ENCODE data around the gene DDIAS. TPM values are rescaled to one million over a fixed set of nuclear protein-coding genes. Genes with fewer than 3 reads are reported as not detected.

Gene DDIAS
- total RNA-seq, 1 donor from 2014 or later, result 0.58 TPM

- intact Hi-C loops (cut with micrococcal nuclease), result no loop called here
- Histone ChIP-seq H3K4me3 (no peak overlapping the region), H3K9me3 (replicated peaks) (no peaks in the 10 kb centered on the region), H3K36me3 (no peaks in the 10 kb centered on the region), H3K27me3 (ENCODE audit: low read depth) (no peaks in the 10 kb centered on the region), H3K27ac (replicated peaks) (no peak overlapping the region), H3K4me1 (no peaks in the 10 kb centered on the region)
- no peak for TF ChIP-seq CTCF (IDR thresholded peaks at IDR 0.05; ENCODE audit: borderline replicate concordance)
- DNase-seq, result no peak
Observed at GRCh38 chr11:82929121-82929520, 27.6 kb downstream of the DDIAS start.

GRCh38 chr11:82930229-82930628 lies 28.7 kb downstream of the DDIAS start:
- Histone ChIP-seq H3K27me3 (ENCODE audit: low read depth) (no peaks in the 10 kb centered on the region), H3K4me3 (no peak overlapping the region), H3K27ac (replicated peaks) (no peak overlapping the region), H3K36me3 (no peaks in the 10 kb centered on the region), H3K9me3 (replicated peaks) (no peaks in the 10 kb centered on the region), H3K4me1 (no peaks in the 10 kb centered on the region)
- TF ChIP-seq CTCF (IDR thresholded peaks at IDR 0.05; ENCODE audit: borderline replicate concordance), result no peak
- DNase-seq, result no peak
- intact Hi-C loops (cut with micrococcal nuclease), result no loop called here

DNA sequence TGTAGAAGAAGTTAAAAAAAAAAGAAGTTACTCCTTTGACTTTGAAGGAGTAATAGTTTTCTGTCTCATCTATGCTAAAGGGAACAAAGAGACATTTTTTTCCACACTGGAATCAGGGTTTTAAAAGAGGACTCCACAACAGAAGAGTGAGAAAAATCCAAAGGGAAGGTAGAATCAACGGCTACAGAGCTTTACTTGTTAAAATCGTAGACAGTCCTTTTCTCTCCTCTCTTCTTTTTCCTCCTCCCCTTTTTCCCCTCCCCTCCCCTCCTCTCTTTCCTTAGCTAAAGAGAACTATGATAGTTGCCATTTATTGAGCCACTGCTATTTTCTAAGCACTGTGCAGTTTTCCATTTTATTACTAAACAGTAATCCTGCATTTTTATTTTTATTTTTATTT lies 29.2 kb downstream of the DDIAS start:
- intact Hi-C loops (cut with micrococcal nuclease), result no loop called here
- H3K9me3 ChIP-seq (replicated peaks), result no peaks in the 10 kb centered on the region

GRCh38 chr11:82932564-82932963 lies 31.0 kb downstream of the DDIAS start:
- Histone ChIP-seq H3K27me3 (ENCODE audit: low read depth) (no peaks in the 10 kb centered on the region), H3K4me1 (no peaks in the 10 kb centered on the region), H3K36me3 (no peaks in the 10 kb centered on the region), H3K9me3 (replicated peaks) (no peaks in the 10 kb centered on the region), H3K27ac (replicated peaks) (no peak overlapping the region), H3K4me3 (no peak overlapping the region)
- no peak for TF ChIP-seq CTCF (IDR thresholded peaks at IDR 0.05; ENCODE audit: borderline replicate concordance)
- DNase-seq, result no peak
- intact Hi-C loops (cut with micrococcal nuclease), result no loop called here

More for the DNA sequence above, 29.2 kb downstream of the DDIAS start:
- Histone ChIP-seq H3K27me3 (ENCODE audit: low read depth) (no peaks in the 10 kb centered on the region), H3K27ac (replicated peaks) (no peak overlapping the region), H3K36me3 (no peaks in the 10 kb centered on the region), H3K4me3 (no peak overlapping the region), H3K4me1 (no peaks in the 10 kb centered on the region)
- DNase-seq, result no peak
- no peak for TF ChIP-seq CTCF (IDR thresholded peaks at IDR 0.05; ENCODE audit: borderline replicate concordance)

GRCh38 chr11:82936261-82936660 lies 34.7 kb downstream of the DDIAS start:
- no peak for TF ChIP-seq CTCF (IDR thresholded peaks at IDR 0.05; ENCODE audit: borderline replicate concordance)
- Histone ChIP-seq H3K9me3 (replicated peaks) (no peaks in the 10 kb centered on the region), H3K4me3 (no peak overlapping the region), H3K4me1 (no peaks in the 10 kb centered on the region), H3K36me3 (no peaks in the 10 kb centered on the region), H3K27ac (replicated peaks) (no peak overlapping the region), H3K27me3 (ENCODE audit: low read depth) (no peaks in the 10 kb centered on the region)
- no peak for DNase-seq
- intact Hi-C loops (cut with micrococcal nuclease), result no loop called here

DNA sequence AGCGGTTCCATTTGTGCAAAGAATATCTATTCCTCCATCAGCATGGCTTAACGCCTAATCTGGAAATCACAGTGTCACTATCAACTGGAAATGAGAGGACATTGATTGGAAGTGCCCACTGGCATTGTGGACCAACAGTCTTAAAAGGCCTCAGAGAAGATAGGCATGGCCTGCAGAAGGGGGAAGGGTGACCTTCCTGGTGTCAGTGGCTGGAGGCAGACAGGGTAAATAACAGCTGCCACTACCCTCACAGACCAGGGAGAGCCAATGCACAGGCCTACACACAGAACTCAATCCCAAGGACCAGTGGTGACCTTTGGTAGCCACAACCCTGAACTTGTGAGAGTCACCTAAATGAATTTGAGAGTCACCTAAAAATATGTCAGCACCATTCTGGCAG lies 36.0 kb downstream of the DDIAS start:
- no peaks in the 10 kb centered on the region for H3K4me1 ChIP-seq
- no peaks in the 10 kb centered on the region for H3K9me3 ChIP-seq (replicated peaks)
- H3K27ac ChIP-seq (replicated peaks), result no peak overlapping the region
- H3K36me3 ChIP-seq, result no peaks in the 10 kb centered on the region
- H3K27me3 ChIP-seq (ENCODE audit: low read depth), result no peaks in the 10 kb centered on the region
- no peak overlapping the region for H3K4me3 ChIP-seq
- TF ChIP-seq CTCF (IDR thresholded peaks at IDR 0.05; ENCODE audit: borderline replicate concordance), result no peak
- intact Hi-C loops (cut with micrococcal nuclease), result no loop called here
- no peak for DNase-seq

Data from left ventricle myocardium inferior (tissue), 1 donor.